NCI-H128 (cell line): Measurements from ENCODE around the gene BRPF3.
A peak's percentile ranks its signal among the peaks of the same experiment; 100 is the strongest.

ENCODE experiments used
- DNase-seq: peaks from one replicate; lab custom pipeline; 2025; ENCODE audit not compliant: unreplicated experiment; lab: John Stamatoyannopoulos, UW

The BRPF3 gene

DNA sequence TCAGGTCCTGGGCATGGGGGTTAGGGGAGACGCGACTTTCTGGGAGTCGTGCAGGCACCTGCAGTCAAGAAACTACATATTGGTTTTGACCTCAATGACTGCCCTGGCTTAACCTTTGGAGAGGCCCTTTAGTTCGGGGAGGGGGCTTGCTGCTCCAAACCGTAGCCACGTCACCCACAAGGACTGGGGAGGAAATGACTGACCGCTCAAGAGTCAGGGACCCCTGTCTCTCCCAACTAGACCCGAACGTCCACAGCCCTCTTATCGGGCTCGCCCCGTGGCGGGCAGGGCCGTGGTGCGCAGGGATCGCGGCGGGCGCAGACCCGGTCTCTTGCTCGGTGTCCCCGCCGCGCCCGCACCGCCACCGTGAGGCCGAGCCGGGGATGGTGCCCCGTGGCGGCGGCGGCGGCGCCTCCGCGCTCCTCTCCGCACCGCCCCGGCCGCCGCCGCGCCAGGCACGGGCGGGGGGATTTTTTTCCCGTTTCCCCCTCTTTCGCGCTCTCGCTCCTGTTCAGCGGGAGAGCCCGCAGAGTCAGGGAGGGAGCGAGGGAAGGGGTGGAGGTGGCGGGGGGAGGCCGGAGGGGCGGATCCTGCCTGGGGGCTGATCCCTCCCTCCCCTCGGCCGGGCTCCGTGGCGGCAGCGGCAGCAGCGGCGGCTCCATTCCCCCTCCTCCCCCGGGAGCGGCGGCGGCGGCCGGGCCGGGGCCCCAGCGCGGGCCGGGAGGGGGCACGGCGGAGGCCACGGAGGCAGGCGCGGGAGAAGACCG lies at the start of gene BRPF3:
Gene BRPF3 (plus strand): TSS at position 632 of the 767 bp plus-strand sequence. CDS start 3,579 bp downstream, outside the sequence.
- peak; percentile 60 for DNase-seq

DNA sequence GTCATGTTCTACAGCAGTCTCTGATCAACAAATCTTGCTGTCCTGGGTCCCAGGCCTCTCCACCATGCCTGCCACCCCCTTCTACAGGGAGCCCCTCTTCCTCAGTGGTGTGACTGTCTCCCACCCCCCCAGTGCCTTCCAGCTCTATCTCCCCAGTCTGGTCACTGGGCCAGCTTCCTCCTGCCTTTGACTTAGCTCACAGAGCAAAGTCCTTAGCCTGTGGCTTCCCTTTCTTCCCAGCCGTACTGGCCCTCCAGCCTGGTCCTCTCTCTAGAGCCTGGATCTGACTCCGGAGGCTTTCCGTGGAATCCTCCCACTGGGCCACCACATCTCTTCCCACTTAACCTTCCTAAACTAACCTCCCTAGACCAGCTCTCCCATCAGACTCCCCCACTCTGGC lies 49.2 kb upstream of the BRPF3 start:
- DNase-seq = no peak

DNA sequence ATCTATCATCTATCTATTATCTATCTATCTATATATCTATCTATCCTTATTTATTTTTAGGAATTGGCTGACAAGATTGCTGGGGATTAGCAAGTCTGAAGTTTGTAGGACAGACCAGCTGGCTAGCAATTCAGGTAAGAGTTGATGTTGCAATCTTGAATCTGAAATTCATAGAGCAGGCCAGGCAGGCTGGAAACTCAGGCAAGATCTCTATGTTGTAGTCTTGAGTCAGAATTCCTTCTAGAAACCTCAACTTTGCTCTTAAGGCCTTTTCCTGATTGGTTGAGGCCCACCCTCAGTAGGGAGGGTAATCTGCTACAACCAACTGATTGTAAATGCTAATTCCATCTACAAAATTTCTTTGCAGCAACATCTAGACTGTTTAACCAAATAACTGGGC lies 47.1 kb upstream of the BRPF3 start:
- DNase-seq = no peak

DNA sequence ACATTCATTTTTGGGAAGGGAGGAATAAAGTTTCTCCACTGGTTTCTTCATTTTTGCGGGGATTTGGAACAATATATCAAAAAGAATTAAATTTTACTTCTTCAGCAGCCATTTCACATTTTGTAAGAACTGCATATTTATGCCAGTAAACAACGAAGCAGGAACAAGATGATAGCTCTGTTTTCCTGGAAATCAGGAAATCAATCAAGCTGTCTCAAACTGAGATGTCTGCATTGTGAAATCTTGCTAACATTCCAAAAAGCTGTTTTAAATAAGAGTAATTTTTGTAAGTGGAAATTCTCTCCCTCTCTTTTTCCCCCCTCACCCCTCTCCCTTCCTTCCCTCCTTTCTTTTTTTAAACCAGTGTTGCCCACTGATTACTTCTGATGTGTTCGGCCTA lies 46.3 kb upstream of the BRPF3 start:
- DNase-seq = no peak

DNA sequence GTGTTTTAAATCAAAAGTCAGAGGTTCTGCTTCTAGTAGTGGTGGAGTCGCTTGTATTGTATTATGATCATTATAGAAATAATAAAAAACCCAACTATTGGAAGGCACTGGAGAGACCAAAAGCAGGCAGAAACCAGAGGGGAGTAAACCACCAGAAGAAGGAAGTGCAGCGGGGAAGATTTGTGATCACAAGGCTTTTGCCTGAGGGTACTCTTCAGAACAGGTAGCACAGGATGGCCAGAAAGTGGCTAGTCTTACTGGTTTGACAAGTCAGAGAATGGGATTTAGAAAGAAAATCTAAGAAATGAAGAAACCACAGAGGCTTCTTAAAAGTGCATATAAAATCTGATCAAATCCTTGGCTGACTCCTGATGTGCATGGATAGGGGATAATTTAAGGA lies 42.3 kb upstream of the BRPF3 start:
- DNase-seq = no peak

DNA sequence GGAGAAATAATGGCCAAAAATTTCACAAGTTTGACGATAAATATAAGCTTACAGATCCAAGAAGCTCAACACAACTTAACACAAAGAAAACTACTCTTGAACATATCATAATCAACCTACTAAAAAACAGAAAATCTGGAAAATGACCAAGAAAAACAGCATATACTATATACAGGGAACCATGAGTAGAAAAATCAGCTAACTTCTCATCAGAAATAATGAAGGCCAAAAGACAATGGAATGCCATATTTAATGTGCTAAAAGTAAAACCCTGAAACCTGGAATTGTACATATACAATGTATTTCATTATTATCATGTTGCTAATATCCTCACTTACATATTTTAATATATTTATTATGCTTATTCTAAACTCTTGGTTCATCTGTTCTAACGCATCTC lies 40.9 kb upstream of the BRPF3 start:
- no peak for DNase-seq

DNA sequence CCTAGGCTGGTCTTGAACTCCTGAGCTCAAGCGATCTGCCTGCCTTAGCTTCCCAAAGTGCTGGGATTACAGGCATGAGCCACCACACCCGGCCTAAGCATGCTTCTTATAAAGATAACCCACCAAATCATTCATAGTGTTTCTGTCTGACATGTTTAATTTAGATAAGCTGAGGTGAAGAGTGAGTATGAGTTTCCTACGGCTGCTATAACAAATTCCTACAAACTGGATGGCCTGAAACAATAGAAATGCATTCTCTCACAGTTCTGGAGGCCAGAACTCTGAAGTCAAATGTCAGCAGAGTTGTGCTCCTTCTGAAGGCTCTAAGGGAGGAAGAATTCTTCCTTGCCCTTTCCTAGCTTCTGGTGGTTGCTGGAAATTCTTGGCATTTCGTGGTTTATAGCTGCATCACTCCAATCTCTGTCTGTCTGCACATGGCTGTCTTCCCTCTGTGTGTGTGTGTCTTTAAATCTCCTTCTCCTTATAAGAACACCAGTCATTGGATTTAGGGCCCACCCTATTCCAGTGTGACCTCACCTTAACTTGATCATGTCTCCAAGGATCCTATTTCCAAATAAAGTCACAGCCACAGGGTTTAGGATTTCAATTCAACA lies 36.3 kb upstream of the BRPF3 start:
- no peak for DNase-seq

DNA sequence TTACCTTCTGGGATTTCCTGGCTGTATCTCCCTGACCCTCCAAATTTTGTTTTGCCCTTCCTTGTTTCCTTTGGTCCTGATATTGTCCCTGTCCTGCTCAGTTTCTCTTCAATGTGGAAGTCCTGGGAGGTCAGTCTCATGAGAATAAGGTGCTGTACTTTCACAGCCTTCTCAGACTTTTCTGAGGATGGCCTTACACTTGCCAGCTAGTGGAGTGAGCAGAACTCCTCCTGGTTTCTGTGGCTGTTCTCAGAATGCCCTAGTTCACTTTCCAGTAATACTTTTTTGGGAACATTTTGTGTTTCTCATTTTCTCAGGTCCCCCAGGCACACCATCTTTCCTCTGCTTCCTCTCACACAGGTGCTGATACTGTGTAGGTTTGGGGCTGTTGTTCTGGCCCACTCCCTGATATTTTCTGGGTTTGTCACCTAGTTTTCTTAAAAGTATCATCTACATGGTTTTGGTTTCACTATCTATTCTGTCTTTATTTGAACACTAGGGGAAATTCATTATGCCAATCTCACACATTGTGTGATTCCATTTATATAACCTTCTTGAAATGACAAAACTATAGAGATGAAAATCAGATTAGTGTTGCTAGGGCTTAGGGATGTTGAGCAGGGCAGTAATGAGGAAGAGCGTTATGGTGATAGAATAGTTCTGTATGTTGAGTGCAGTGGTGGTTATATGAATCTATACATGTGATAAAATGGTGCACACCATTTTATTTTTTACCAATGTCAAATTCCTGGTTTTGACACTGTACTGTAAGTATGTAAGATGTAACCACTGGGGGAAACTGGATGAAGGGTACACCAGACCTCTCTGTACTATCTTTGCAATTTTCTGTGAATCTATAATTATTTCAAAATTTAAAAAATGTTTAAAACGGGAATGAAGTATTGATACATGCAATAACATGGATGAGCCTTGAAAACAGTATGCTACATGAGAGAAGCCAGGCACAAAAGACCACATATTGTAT lies 27.2 kb upstream of the BRPF3 start:
- no peak for DNase-seq

DNA sequence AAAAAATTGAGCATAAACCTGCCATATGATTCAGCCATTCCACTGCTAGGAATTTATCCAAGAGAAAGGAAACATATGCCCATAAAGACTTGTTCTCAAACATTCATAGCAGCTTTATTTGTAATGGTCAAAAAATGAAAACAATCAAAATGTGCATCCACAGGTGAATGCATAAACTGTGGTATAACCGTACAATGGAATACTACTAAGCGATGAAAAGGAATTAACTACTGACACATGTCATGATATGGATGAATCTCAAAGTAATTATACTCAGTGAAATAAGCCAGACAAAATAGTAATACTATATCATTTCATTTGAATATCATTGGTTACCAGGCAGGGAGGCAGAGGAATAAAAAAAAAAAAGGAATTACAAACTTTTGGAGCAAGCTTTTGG lies 25.8 kb upstream of the BRPF3 start:
- no peak for DNase-seq

DNA sequence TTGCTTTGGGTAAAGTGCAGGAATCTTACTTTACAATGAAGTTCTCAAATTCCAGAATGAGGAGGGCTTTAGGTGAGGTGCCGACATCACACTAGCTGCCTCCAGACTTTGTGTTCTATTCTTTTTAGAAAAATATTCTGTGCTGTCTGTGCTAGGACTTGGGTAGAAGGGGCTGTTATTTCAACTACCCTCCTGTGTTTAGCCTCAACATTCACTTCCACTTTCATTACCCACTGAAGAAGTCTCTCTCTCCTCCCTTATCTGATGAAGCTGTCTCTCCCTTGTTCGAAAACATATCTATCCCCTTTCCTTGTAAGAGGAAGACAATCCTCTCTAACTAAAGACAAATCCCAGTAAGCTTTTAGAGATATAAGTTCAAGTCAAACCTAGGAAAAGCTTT lies 25.0 kb upstream of the BRPF3 start:
- no peak for DNase-seq

DNA sequence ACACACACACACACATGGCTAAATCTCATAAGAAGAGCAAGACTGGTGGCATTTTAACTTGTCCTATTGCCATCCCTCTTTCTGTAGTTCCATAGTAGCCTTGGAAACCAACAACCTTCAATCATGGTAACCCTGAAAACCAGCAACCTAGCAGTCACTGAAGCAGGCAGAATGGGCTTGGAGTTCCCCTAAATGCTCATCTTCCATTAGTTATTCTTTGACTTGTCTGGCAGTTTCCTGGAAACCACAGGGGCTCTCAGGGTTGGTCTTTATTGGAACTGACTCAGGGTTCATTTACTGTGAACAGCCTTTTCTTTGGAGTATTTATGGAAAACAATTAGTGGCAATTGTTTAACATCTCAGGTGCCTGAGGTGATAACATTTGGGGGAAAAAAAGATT lies 19.4 kb upstream of the BRPF3 start:
- no peak for DNase-seq

DNA sequence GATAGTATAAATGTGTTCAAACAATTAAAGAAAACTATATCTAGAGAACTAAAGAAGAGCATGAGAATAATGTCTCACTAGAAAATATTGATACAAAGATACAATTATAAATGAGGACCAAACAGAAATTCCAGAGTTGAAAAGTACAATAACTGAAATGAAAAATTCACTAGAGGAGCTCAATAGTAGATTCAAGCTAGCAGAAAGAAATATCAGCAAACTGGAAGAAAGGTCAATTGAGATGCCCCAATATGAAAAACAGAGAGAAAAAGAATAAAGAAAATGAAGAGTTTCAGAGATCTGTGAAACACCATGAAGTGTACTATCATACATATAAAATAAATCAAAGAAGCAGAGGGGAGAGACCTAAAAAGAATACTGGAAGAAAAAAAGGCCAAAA lies 18.0 kb upstream of the BRPF3 start:
- no peak for DNase-seq

DNA sequence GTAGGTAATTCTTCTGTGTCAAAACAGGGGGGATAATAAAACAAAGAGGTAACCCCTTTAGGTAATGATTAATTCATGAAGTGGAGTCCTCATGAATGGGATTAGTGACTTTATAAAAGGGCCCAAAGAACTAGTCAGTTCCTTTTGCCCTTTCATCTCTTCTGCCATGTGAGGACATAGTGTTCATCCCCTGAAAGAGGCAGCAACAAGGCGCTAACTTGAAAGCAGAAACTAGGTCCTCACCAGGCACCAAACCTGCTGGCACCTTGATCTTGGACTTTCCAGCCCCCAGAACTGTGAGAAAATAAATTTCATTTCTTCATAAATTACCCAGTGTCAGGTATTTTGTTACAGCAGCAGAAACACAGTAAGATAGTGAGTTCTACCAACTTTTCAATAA lies 16.4 kb upstream of the BRPF3 start:
- DNase-seq = no peak

DNA sequence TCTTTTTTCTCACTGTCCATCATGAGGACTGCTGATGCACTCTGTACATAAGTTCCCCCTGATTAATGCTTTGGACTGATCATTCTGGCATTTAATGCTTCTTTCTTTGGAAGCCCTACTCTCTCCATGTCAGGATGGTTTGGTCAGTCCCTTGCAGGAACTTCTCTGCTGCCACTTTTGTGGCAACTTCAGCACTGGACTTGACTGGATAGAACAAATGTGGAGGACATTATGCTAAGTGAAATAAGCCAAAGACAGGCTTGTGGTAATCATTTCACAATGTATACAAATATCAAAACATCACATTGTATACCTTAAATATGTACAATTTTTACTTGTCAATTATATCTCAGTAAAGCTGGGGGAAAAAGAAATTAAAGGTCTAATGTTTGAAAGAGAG lies 12.2 kb upstream of the BRPF3 start:
- DNase-seq = no peak

DNA sequence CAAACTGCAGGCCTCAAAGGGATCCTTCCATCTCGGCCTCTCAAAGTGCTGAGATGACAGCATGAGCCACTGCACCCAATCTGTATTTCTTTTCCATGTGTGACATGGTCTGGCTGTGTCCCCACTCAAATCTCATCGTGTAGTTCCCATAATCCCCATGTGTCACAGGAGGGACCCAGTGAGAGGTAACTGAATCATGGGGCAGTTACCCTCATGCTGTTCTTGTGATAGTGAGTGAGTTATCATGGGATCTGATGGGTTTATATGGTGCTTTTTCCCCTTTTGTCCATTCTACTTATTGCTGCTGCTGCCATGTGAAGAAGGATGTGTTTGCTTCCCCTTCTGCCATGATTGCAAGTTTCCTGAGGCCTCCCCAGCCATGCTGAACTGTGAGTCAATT lies 10.3 kb upstream of the BRPF3 start:
- DNase-seq = no peak

DNA sequence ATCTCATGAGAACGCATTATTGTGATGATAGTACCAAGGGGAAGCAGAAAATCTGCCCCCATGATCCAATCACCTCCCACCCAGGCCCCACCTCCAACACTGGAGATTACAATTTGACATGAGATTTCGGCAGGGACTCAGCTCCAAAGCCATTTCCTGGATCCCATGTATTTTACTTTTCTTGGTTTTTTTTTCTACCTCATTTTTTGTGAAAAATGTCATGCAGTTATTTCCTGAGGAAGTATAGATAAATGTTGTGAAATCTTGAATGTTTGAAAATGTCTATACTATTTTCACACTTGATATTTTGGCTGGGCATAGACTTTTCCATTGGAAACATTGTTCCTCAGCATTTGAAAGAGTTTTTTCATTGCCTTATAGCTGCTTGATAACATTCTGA lies 9.1 kb upstream of the BRPF3 start:
- no peak for DNase-seq

DNA sequence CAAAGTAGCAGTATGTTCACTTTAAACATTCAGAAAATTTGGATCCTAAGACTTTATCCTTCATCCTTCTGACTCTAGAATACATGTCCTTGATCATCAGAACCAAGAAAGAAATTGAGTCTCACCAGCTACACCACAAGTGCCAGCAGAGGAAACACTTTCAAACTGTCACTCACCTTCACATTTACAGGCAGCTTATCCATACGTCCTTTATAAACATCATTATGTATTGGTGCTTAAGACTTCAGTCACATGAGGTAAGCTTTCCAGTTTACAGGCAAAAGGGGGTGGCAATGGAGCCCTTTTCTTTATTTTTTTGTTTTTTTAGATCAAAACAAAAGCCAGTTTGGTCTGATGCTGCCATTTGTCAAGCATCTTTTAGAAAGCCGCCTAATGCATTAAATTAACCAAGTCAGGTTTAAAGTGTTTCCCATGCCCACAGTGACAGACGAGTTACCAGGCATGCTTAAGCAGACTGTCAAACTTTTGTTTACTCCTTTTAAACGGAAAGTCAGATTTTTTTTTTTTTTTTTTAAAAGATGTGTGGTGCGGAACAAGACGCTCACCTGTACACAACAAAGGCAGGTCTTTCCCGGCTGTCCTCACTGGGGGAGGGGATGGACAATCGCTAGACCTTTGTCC lies 952 bp upstream of the BRPF3 start:
- no peak for DNase-seq

DNA sequence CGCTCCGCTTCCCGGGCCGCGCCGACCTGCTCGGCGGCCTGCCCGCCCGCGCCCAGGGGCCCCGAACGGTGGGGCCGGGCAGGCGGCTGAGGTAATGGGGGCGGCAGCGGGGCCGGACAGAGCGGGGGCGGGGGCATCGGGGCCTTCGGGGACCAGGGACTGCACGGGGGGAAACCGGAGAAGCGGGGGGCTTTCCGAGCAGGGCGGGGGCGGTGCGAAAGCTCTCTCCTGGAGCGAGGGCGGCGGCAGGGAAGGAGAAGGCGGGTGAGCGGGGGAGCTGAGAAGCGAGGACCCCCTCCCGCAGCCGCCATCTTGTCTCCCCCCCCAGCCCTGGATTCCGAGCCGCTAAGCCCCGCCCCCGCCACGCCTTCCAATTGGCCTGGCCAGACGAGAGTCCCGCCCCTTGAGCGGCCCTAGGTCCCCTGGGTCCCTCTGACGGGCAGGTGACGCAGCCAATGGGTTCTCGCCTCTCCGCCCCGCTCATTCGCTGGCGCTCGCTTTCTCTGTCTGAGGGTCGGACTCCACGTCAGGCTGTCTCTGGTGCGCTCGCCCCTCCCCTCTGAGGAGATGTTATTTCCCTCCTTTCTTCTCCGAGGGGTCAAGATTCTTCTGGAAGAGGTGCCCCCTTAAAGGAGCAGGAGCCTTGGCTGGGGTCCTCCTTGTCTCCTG lies 470 bp downstream of the BRPF3 start:
- peak; percentile 95 for DNase-seq

DNA sequence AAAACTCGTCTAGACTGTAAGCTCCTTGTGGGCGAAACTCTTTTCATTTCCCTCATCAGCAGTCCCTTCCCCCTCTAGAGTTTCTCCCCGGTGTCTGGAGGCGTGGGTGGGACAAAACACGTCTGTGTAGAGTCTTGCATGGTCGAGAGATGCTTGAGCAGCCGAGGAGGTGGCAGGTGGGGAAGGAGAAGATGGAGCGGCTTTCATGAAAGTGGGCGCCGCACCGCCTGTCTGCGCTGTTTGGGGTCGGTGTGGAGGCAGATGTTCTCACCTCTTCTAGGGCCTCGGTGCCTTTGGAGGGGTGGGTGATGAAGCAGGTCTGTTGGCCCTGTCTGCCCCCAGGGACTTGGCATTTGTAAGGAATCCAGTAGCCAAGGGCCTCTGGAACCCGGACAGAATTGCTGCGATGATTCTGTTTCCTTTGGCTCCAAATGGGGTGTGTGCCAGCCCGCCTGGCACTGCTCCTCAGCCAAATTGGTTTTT lies 1.2 kb downstream of the BRPF3 start:
- DNase-seq = no peak

DNA sequence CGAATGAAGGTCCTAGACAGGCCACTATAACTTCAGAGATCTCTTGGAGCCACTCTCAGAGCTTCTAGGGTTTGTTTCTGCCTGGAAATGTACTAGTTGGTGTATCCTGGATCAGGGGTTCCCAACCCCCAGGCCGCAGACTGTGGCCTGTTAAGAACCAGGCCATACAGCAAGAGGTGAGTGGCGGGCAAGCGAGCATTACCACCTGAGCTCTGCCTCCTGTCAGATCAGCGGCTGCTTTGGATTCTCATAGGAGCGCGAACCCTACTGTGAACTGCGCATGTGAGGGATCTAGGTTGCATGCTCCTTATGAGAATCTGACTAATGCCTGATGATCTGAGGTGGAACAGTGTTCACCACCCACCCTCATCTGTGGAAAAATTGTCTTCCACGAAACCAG lies 2.4 kb downstream of the BRPF3 start:
- DNase-seq = no peak
